ENCODE measurements around the gene SLC13A4.

GRCh38 chr7:135758531-135758932, 30.5 kb upstream of the SLC13A4 start:
- TF ChIP-seq POLR2AphosphoS5 (IDR thresholded peaks at IDR 0.05; ENCODE audit: low read depth, low read length): no peak
- TF ChIP-seq REST (IDR thresholded peaks at IDR 0.05; ENCODE audit: insufficient read depth in 1 of 2, low read depth in 2 of 2, low read length in 2 of 2): no peak
- no peak for TF ChIP-seq TAF1 (IDR thresholded peaks at IDR 0.05; ENCODE audit: borderline replicate concordance, insufficient read depth, low read length)
- TF ChIP-seq SIN3A (IDR thresholded peaks at IDR 0.05; ENCODE audit: borderline replicate concordance, insufficient read depth, low read length): no peak
- TF ChIP-seq FOXP2 (optimal IDR thresholded peaks at IDR 0.05; ENCODE audit: borderline replicate concordance, extremely low read depth, extremely low read length, insufficient read depth): no peak
